SK-N-SH (cell line): ENCODE measurements around the gene AKAP9. TPM values are rescaled to one million over a fixed set of nuclear protein-coding genes. Genes with fewer than 3 reads are reported as not detected.

Source experiments
- CTCF ChIA-PET: fragments of 300-600, 350-600 bp; formaldehyde crosslinking; extraction: SDS; loops from one replicate; lab custom pipeline; 2021; lab: Yijun Ruan, JAX
- POLR2A ChIA-PET: fragments of 350-600 bp; sonication (Branson Sonifier 250); formaldehyde crosslinking; extraction: SDS; loops from one replicate; lab custom pipeline; 2020; ENCODE audit warnings: antibody characterized with exemption, inconsistent platforms; lab: Yijun Ruan, JAX
- DNase-seq: peaks from one replicate; pipeline ENCODE4 v3.0.0; 2012
- H2AFZ ChIP-seq: fragments of 200-600 bp; sonication (generic); 2 replicates; pipeline ENCODE4 v1.8.1; 2016; ENCODE audit warnings: antibody characterized with exemption, mild to moderate bottlenecking, low read depth
- H3F3A ChIP-seq: fragments of 200-600 bp; sonication (generic); replicated peaks from 2 replicates; pipeline ENCODE3; 2016; ENCODE audit warnings: antibody characterized with exemption, mild to moderate bottlenecking; ENCODE audit not compliant: insufficient read depth
- H3K27ac ChIP-seq, 2 experiments: fragments of 200-500 bp in 1 of 2; fragments of 200-600 bp in 1 of 2; sonication (Bioruptor generic) in 1 of 2; sonication (generic), shearing (Covaris generic) in 1 of 2; 2 replicates each; pipeline versions ENCODE4 v1.5.1 to v1.6.1; 2014 to 2016; ENCODE audit warnings: low read depth in 2 of 2, inconsistent platforms in 1 of 2, low read length in 1 of 2, mild to moderate bottlenecking in 1 of 2, mixed read lengths in 1 of 2
- H3K27me3 ChIP-seq: fragments of 200-600 bp; sonication (generic), shearing (Covaris generic); 2 replicates; pipeline ENCODE4 v1.6.1; 2016; ENCODE audit warnings: mixed run types; ENCODE audit not compliant: insufficient read depth
- H3K36me3 ChIP-seq, 2 experiments: fragments of 200-500 bp in 1 of 2; fragments of 200-600 bp in 1 of 2; sonication (Bioruptor generic) in 1 of 2; sonication (generic) in 1 of 2; replicated peaks in 1 of 2; 2 replicates each; pipeline versions ENCODE3 to v1.5.1; 2014 to 2016; ENCODE audit warnings: low read length in 1 of 2, mild to moderate bottlenecking in 1 of 2; ENCODE audit not compliant: insufficient read depth in 2 of 2, control insufficient read depth in 1 of 2
- H3K4me1 ChIP-seq, 2 experiments: fragments of 200-500 bp in 1 of 2; fragments of 200-600 bp in 1 of 2; sonication (Bioruptor generic) in 1 of 2; sonication (generic), shearing (Covaris generic) in 1 of 2; 2 replicates each; pipeline versions ENCODE4 v1.5.1 to v1.6.1; 2014 to 2016; ENCODE audit warnings: low read depth in 1 of 2, low read length in 1 of 2, mixed run types in 1 of 2; ENCODE audit not compliant: insufficient read depth in 2 of 2, control insufficient read depth in 1 of 2
- H3K4me2 ChIP-seq: fragments of 200-600 bp; sonication (generic), shearing (Covaris generic); 2 replicates; pipeline ENCODE4 v1.6.1; 2017; ENCODE audit warnings: mixed run types
- H3K4me3 ChIP-seq, 2 experiments: fragments of 200-500 bp in 1 of 2; fragments of 200-600 bp in 1 of 2; sonication (Bioruptor generic) in 1 of 2; sonication (generic), shearing (Covaris generic) in 1 of 2; 2 replicates each; pipeline versions ENCODE4 v1.5.1 to v1.8.1; 2014 to 2016; ENCODE audit warnings: low read depth in 2 of 2, inconsistent platforms in 1 of 2, low read length in 1 of 2, mild to moderate bottlenecking in 1 of 2, mixed read lengths in 1 of 2, moderate library complexity in 1 of 2
- H3K79me2 ChIP-seq: fragments of 200-600 bp; sonication (generic); 2 replicates; pipeline ENCODE4 v1.8.1; 2017; ENCODE audit warnings: mild to moderate bottlenecking; ENCODE audit not compliant: insufficient read depth
- H3K9ac ChIP-seq: fragments of 200-600 bp; sonication (generic); 2 replicates; pipeline ENCODE4 v1.6.1; 2017; ENCODE audit warnings: mixed run types
- H3K9me2 ChIP-seq: fragments of 200-600 bp; sonication (generic); 2 replicates; pipeline ENCODE4 v1.6.1; 2017; ENCODE audit warnings: mixed run types
- H3K9me3 ChIP-seq: fragments of 200-600 bp; sonication (generic); 2 replicates; pipeline ENCODE4 v1.6.1; 2017; ENCODE audit warnings: mixed run types, mild to moderate bottlenecking, moderate library complexity
- H4K20me1 ChIP-seq: fragments of 200-600 bp; sonication (generic); 2 replicates; pipeline ENCODE4 v1.6.1; 2017; ENCODE audit warnings: mild to moderate bottlenecking, mixed run types; ENCODE audit not compliant: insufficient read depth
- CHD2 ChIP-seq: fragments of 150-350 bp; IDR thresholded peaks from 2 replicates; pipeline ENCODE4 v1.6.1; 2018; ENCODE audit warnings: low read length; ENCODE audit not compliant: partially characterized antibody
- CTCF ChIP-seq: fragments of 200-600 bp; sonication (generic); IDR thresholded peaks from 2 replicates; pipeline ENCODE4 v1.6.1; 2017; ENCODE audit warnings: antibody characterized with exemption, mild to moderate bottlenecking, moderate library complexity
- ELF1 ChIP-seq: IDR thresholded peaks from 2 replicates; pipeline ENCODE4 v1.4.0; 2012
- EZH2phosphoT487 ChIP-seq: fragments of 200-600 bp; sonication (generic); IDR thresholded peaks from 2 replicates; pipeline ENCODE4 v1.6.1; 2017; ENCODE audit warnings: low read depth, mixed run types, mild to moderate bottlenecking, antibody characterized with exemption, moderate library complexity, borderline replicate concordance
- FOSL2 ChIP-seq: IDR thresholded peaks from 2 replicates; pipeline ENCODE4 v1.4.0; 2012; ENCODE audit warnings: low read depth, mild to moderate bottlenecking, moderate library complexity, borderline replicate concordance
- FOXJ3 ChIP-seq: sonication (generic); formaldehyde crosslinking; IDR thresholded peaks from 2 replicates; pipeline ENCODE4 v1.5.1; 2020; ENCODE audit warnings: mild to moderate bottlenecking, missing genetic modification reagents
- FOXM1 ChIP-seq: IDR thresholded peaks from 2 replicates; pipeline ENCODE4 v1.4.0; 2012; ENCODE audit warnings: low read depth, mild to moderate bottlenecking
- GATA2 ChIP-seq: sonication (generic); formaldehyde crosslinking; IDR thresholded peaks from 2 replicates; pipeline ENCODE4 v1.5.0; 2020; ENCODE audit warnings: mild to moderate bottlenecking, missing genetic modification reagents
- MAX ChIP-seq: IDR thresholded peaks from 2 replicates; pipeline ENCODE4 v1.4.0; 2012; ENCODE audit warnings: low read depth
- MEF2A ChIP-seq: IDR thresholded peaks from 2 replicates; pipeline ENCODE4 v1.4.0; 2012; ENCODE audit warnings: low read depth, borderline replicate concordance
- MXI1 ChIP-seq: IDR thresholded peaks from 2 replicates; pipeline ENCODE4 v1.6.1; 2012; ENCODE audit warnings: mild to moderate bottlenecking, low read depth, low read length, improper control_type of control experiment
- NRF1 ChIP-seq: IDR thresholded peaks from 2 replicates; pipeline ENCODE4 v1.6.1; 2012; ENCODE audit warnings: low read depth, mild to moderate bottlenecking, low read length
- POLR2AphosphoS5 ChIP-seq: IDR thresholded peaks from 2 replicates; pipeline ENCODE4 v1.6.1; 2012; ENCODE audit warnings: low read depth, low read length
- RCOR1 ChIP-seq: fragments of 150-350 bp; IDR thresholded peaks from 2 replicates; pipeline ENCODE4 v1.6.1; 2017; ENCODE audit warnings: antibody characterized with exemption, low read length
- REST ChIP-seq: IDR thresholded peaks from 2 replicates; pipeline ENCODE4 v1.6.1; 2012; ENCODE audit warnings: mild to moderate bottlenecking, low read depth, low read length, moderate library complexity
- SIN3A ChIP-seq: IDR thresholded peaks from 2 replicates; pipeline ENCODE4 v1.6.1; 2012; ENCODE audit warnings: low read depth, mild to moderate bottlenecking, low read length, moderate library complexity, borderline replicate concordance
- SMC3 ChIP-seq: IDR thresholded peaks from 2 replicates; pipeline ENCODE4 v1.6.1; 2012; ENCODE audit warnings: low read depth, low read length, improper control_type of control experiment
- TCF12 ChIP-seq: IDR thresholded peaks from 2 replicates; pipeline ENCODE4 v1.4.0; 2012
- USF2 ChIP-seq: fragments of 150-350 bp; IDR thresholded peaks from 2 replicates; pipeline ENCODE4 v1.6.1; 2017; ENCODE audit warnings: antibody characterized with exemption, low read length, low read depth, borderline replicate concordance
- ZBTB33 ChIP-seq: IDR thresholded peaks from 2 replicates; pipeline ENCODE4 v1.4.0; 2012; ENCODE audit warnings: low read depth, borderline replicate concordance
- WGBS: methylation state at CpG from one replicate; pipeline ENCODE4 v1.1.6; 2017; ENCODE audit warnings: low lambda C conversion rate; 5-methylcytosine and 5-hydroxymethylcytosine counted together
- polyA plus RNA-seq, 3 experiments: library from polyadenylated mRNA; depleted of rRNA; stranded (reverse); fragments of >200 nt; gene quantifications; 2 replicates each; pipeline ENCODE4 v1.2.3, GENCODE V29; 2012
- TF ChIP-seq, protein P1 (sequence below): IDR thresholded peaks from 2 replicates; pipeline ENCODE4; 2012
- TF ChIP-seq, protein P2 (sequence below): fragments of 150-350 bp; IDR thresholded peaks from 2 replicates; pipeline ENCODE4 v1.6.1; 2016; ENCODE audit warnings: mild to moderate bottlenecking, low read depth, low read length

AKAP9 gene
- polyA plus RNA-seq, 1 of the 3 experiments (the other 2 are of a cell fraction): 13.1 TPM

GRCh38 chr7:91941450-91941849 lies 788 bp downstream of the AKAP9 start:
- no peaks in the 10 kb centered on the region for H3K9me3 ChIP-seq
- no peaks in the 10 kb centered on the region for H3K27me3 ChIP-seq
- H3K4me3 ChIP-seq: peak overlapping the region; percentile 77 to 95
- TF ChIP-seq GATA2 (CRISPR knock-in tag) (no peak), FOXJ3 (CRISPR knock-in tag) (no peak), MXI1 (peak; percentile 94), USF2 (no peak), NRF1 (no peak), POLR2AphosphoS5 (no peak), ZBTB33 (no peak), REST (no peak), TCF12 (no peak), CHD2 (no peak), ELF1 (no peak), MEF2A (no peak), CTCF (no peak), RCOR1 (peak; percentile 36; the same call in 1 of the 2 replicates), FOXM1 (no peak), SIN3A (peak; percentile 87), MAX (peak; percentile 12; the same call in 1 of the 2 replicates), SMC3 (no peak), FOSL2 (no peak), EZH2phosphoT487 (no peak)
- TF ChIP-seq, protein P1, sequence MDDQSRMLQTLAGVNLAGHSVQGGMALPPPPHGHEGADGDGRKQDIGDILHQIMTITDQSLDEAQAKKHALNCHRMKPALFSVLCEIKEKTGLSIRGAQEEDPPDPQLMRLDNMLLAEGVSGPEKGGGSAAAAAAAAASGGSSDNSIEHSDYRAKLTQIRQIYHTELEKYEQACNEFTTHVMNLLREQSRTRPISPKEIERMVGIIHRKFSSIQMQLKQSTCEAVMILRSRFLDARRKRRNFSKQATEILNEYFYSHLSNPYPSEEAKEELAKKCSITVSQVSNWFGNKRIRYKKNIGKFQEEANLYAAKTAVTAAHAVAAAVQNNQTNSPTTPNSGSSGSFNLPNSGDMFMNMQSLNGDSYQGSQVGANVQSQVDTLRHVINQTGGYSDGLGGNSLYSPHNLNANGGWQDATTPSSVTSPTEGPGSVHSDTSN: 0 out of 2 replicates have a peak, but pooled peaks have one; percentile 21
- TF ChIP-seq, protein P2, sequence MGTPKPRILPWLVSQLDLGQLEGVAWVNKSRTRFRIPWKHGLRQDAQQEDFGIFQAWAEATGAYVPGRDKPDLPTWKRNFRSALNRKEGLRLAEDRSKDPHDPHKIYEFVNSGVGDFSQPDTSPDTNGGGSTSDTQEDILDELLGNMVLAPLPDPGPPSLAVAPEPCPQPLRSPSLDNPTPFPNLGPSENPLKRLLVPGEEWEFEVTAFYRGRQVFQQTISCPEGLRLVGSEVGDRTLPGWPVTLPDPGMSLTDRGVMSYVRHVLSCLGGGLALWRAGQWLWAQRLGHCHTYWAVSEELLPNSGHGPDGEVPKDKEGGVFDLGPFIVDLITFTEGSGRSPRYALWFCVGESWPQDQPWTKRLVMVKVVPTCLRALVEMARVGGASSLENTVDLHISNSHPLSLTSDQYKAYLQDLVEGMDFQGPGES: no peak
- TF ChIP-seq, all 33 proteins: peak for 5
- Histone ChIP-seq H3K4me1 (peaks cover 8 to 9% of the 10 kb centered on the region in 2 experiments; a peak in 3 of 4 replicates), H3K9me2 (no peaks in the 10 kb centered on the region), H4K20me1 (peaks cover 20% of the 10 kb centered on the region), H3K4me2 (peak overlapping the region; percentile 92), H3K36me3 (no peaks in the 10 kb centered on the region), H3K9ac (peak overlapping the region; percentile 92), H2AFZ (peak overlapping the region; percentile 93), H3K27ac (peak overlapping the region; percentile 89 to 95), H3K79me2 (peaks cover 67% of the 10 kb centered on the region), H3F3A (peaks cover 7% of the 10 kb centered on the region)
- WGBS: 2% methylated on average over 7 of the region's 7 CpGs
- DNase-seq: peak; percentile 59
- POLR2A ChIA-PET: interaction anchor here (0.6 to 1.4 kb wide), 4 partner anchors 11 to 304 kb away, joined by 3 to 5 read pairs (median 3); partner anchors contain the start of genes ANKIB1, KRIT1 and MTERF1
- CTCF ChIA-PET: interaction anchor here (0.9 to 3.5 kb wide), 10 partner anchors 8 to 520 kb away, joined by 3 to 34 read pairs (median 3); partner anchors contain the start of genes GATAD1 and MTERF1
